Endothelial cell of umbilical vein (primary cell): ENCODE measurements around the gene TPO. TPM values are rescaled to one million over a fixed set of nuclear protein-coding genes. Genes with fewer than 3 reads are reported as not detected.

Experiments
- BruUV-seq: library from RNA; stranded (reverse); fragments of 400-500 nt; replicated peaks from 2 replicates; lab custom pipeline; 2021; lab: Mats Ljungman, UMichigan
- CTCF ChIA-PET: fragments of 300-600, 350-600 bp; sonication (Branson Sonifier 250); formaldehyde crosslinking; loops from one replicate; lab custom pipeline; 2021; ENCODE audit warnings: antibody characterized with exemption, inconsistent platforms; lab: Charles Lee
- POLR2A ChIA-PET: fragments of 300-600, 350-600 bp; sonication (Branson Sonifier 250); formaldehyde crosslinking; loops from one replicate; lab custom pipeline; 2021; ENCODE audit warnings: antibody characterized with exemption, inconsistent platforms; lab: Charles Lee
- DNase-seq: peaks from one replicate; pipeline ENCODE4 v3.0.0-alpha.2; 2011; ENCODE audit warnings: low read depth, low spot score
- FAIRE-seq: peaks from 2 replicates; lab custom pipeline; 2011; peaks lifted over from hg19 to GRCh38; lab: Jason Lieb, UNC
- H2AFZ ChIP-seq: 2 replicates; pipeline ENCODE4 v1.6.0; 2012; ENCODE audit warnings: low read depth, low read length, control low read depth, inconsistent platforms
- H3K27ac ChIP-seq: 2 replicates; pipeline ENCODE4 v1.5.1; 2011; ENCODE audit warnings: low read depth, mild to moderate bottlenecking, control low read depth, low read length, moderate library complexity; ENCODE audit not compliant: insufficient read depth
- H3K27me3 ChIP-seq, 2 experiments: 2 replicates each; pipeline versions ENCODE4 v1.6.0 to v1.6.1; 2011; ENCODE audit warnings: low read length in 2 of 2, mixed read lengths in 1 of 2; ENCODE audit not compliant: control insufficient read depth in 2 of 2, insufficient read depth in 2 of 2
- H3K36me3 ChIP-seq, 2 experiments: 2 replicates in 1 of 2; 3 replicates in 1 of 2; pipeline ENCODE4 v1.5.1; 2011; ENCODE audit warnings: low read length in 2 of 2, mild to moderate bottlenecking in 1 of 2, moderate library complexity in 1 of 2; ENCODE audit not compliant: control insufficient read depth in 2 of 2, insufficient read depth in 2 of 2; ENCODE audit errors: extremely low read depth in 1 of 2
- H3K4me1 ChIP-seq: 3 replicates; pipeline ENCODE4 v1.5.1; 2011; ENCODE audit warnings: mild to moderate bottlenecking, low read length; ENCODE audit not compliant: control insufficient read depth, insufficient read depth; ENCODE audit errors: extremely low read depth
- H3K4me2 ChIP-seq: 2 replicates; pipeline ENCODE4 v1.6.1; 2011; ENCODE audit warnings: low read length, control low read depth, mixed read lengths; ENCODE audit not compliant: insufficient read depth
- H3K4me3 ChIP-seq, 3 experiments: fragments of 200-600 bp in 1 of 3; sonication (generic), shearing (Covaris generic) in 1 of 3; replicated peaks in 1 of 3; 2 replicates each; pipeline ENCODE4 v1.5.1; 2011 to 2016; ENCODE audit warnings: control low read depth in 3 of 3, low read length in 3 of 3, mild to moderate bottlenecking in 2 of 3, inconsistent platforms in 1 of 3, low read depth in 1 of 3, moderate library complexity in 1 of 3; ENCODE audit not compliant: insufficient read depth in 1 of 3
- H3K79me2 ChIP-seq: 2 replicates; pipeline ENCODE4 v1.6.0; 2012; ENCODE audit warnings: low read length, inconsistent platforms; ENCODE audit not compliant: control insufficient read depth, insufficient read depth
- H3K9ac ChIP-seq: replicated peaks from 2 replicates; pipeline ENCODE3; 2011; ENCODE audit warnings: low read length, control low read depth; ENCODE audit not compliant: insufficient read depth; ENCODE audit errors: extremely low read depth
- H3K9me1 ChIP-seq: replicated peaks from 3 replicates; pipeline ENCODE4 v1.6.0; 2011; ENCODE audit warnings: mild to moderate bottlenecking, low read length; ENCODE audit not compliant: control insufficient read depth, insufficient read depth; ENCODE audit errors: extremely low read depth
- H3K9me3 ChIP-seq: replicated peaks from 2 replicates; pipeline ENCODE4 v1.5.1; 2012; ENCODE audit warnings: low read length, inconsistent platforms; ENCODE audit not compliant: control insufficient read depth, insufficient read depth
- H4K20me1 ChIP-seq: replicated peaks from 2 replicates; pipeline ENCODE3; 2011; ENCODE audit warnings: mild to moderate bottlenecking, low read length; ENCODE audit not compliant: control insufficient read depth, insufficient read depth; ENCODE audit errors: extremely low read depth
- EZH2 ChIP-seq: IDR thresholded peaks from 2 replicates; pipeline ENCODE4 v1.6.1; 2012; ENCODE audit warnings: borderline replicate concordance, low read depth, mild to moderate bottlenecking, moderate library complexity, low read length, inconsistent platforms; ENCODE audit not compliant: severe bottlenecking
- FOS ChIP-seq: IDR thresholded peaks from 2 replicates; pipeline ENCODE4 v1.6.1; 2011; ENCODE audit warnings: mild to moderate bottlenecking, low read length, moderate library complexity, borderline replicate concordance; ENCODE audit not compliant: insufficient read depth
- GATA2 ChIP-seq: IDR thresholded peaks from 2 replicates; pipeline ENCODE4 v1.7.0; 2011; ENCODE audit warnings: low read depth, mild to moderate bottlenecking, moderate library complexity, mixed read lengths, low read length; ENCODE audit not compliant: insufficient read length, insufficient read depth
- JUN ChIP-seq: IDR thresholded peaks from 2 replicates; pipeline ENCODE4 v1.6.1; 2011; ENCODE audit warnings: borderline replicate concordance, low read depth; ENCODE audit not compliant: insufficient read length, insufficient read depth
- MYC ChIP-seq: IDR thresholded peaks from one replicate; pipeline ENCODE4 v1.6.1; 2011; ENCODE audit warnings: mild to moderate bottlenecking, low read depth, low read length
- POLR2A ChIP-seq: IDR thresholded peaks from 2 replicates; pipeline ENCODE4 v1.6.1; 2012; ENCODE audit warnings: low read depth, mild to moderate bottlenecking, control low read depth, low read length
- POLR2AphosphoS5 ChIP-seq: IDR thresholded peaks from 2 replicates; pipeline ENCODE4 v1.6.1; 2012; ENCODE audit warnings: low read depth, mild to moderate bottlenecking, control low read depth, low read length, moderate library complexity; ENCODE audit not compliant: insufficient read depth
- dilution Hi-C: fragments of 300-500 bp; cut with MboI; formaldehyde crosslinking; loops from one replicate; pipeline ENCODE4 v1.15.0; 2019; ENCODE audit warnings: low sequenced_read_pairs; ENCODE audit not compliant: extremely low pct_ligation_motif_present
- intact Hi-C: fragments of 100-400 bp; cut with micrococcal nuclease; formaldehyde crosslinking; loops from one replicate; pipeline ENCODE4 v1.10.0; 2022
- polyA plus RNA-seq, 4 experiments: library from polyadenylated mRNA; depleted of rRNA in 3 of 4; stranded (reverse) in 3 of 4; unstranded in 1 of 4; fragments of >200 nt; gene quantifications; 2 replicates each; pipeline versions ENCODE4 v1.2.1 to v1.2.3, GENCODE V29; 2011 to 2012; ENCODE audit warnings: missing spikeins in 1 of 4
- total RNA-seq: library from RNA; stranded (reverse); gene quantifications from 2 replicates; pipeline ENCODE4 v1.2.3, GENCODE V29; 2021
- TF ChIP-seq, protein P1 (sequence below): IDR thresholded peaks from 2 replicates; pipeline ENCODE4 v1.6.1; 2011; ENCODE audit not compliant: insufficient read depth, insufficient read length
- TF ChIP-seq, protein P2 (sequence below), 2 donors: IDR thresholded peaks; 1 replicate in 1 of 2; 2 replicates in 1 of 2; pipeline ENCODE4 v1.5.1; 2011; ENCODE audit warnings: low read length in 2 of 2, mild to moderate bottlenecking in 2 of 2, moderate library complexity in 2 of 2, control low read depth in 1 of 2, inconsistent platforms in 1 of 2, low read depth in 1 of 2; ENCODE audit not compliant: insufficient read depth in 1 of 2; ENCODE audit errors: extremely low read depth in 1 of 2

TPO gene
- total and polyA plus RNA-seq, 2 donors (not counting 3 experiments of a cell fraction or from before 2014, with no cell fraction given): not detected

DNA sequence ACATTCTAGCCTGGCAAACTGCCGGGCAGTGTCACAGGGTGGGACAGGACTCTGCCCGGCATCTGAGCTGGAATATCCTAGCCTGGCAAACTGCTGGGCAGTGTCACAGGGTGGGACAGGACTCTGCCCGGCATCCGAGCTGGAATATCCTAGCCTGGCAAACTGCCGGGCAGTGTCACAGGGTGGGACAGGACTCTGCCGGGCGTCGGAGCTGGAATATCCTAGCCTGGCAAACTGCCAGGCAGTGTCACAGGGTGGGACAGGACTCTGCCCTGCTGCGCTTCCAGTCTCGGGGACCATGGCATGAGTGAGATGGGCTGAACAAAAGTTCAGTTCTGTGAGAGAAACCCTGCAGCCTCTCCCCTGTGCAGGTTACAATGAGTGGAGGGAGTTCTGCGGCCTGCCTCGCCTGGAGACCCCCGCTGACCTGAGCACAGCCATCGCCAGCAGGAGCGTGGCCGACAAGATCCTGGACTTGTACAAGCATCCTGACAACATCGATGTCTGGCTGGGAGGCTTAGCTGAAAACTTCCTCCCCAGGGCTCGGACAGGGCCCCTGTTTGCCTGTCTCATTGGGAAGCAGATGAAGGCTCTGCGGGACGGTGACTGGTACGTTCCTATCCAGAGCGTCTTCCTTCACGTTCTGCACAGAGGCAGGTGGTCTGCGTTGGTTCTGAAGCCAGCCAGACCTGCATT lies 80.3 kb downstream of the TPO start:
- Histone ChIP-seq H3K4me1 (no peaks in the 10 kb centered on the region), H3K4me2 (no peak overlapping the region), H3K9me1 (no peaks in the 10 kb centered on the region), H3K79me2 (no peaks in the 10 kb centered on the region), H2AFZ (no peak overlapping the region), H3K27ac (no peak overlapping the region), H3K27me3 (no peaks in the 10 kb centered on the region), H3K9ac (no peak overlapping the region), H4K20me1 (no peaks in the 10 kb centered on the region), H3K9me3 (no peaks in the 10 kb centered on the region), H3K4me3 (no peak overlapping the region), H3K36me3 (no peaks in the 10 kb centered on the region)
- FAIRE-seq (no peak), DNase-seq (no peak)
- dilution Hi-C loops: no loop called here
- TF ChIP-seq GATA2: no peak
- no peak for TF ChIP-seq FOS
- TF ChIP-seq POLR2A: no peak
- no peak for TF ChIP-seq JUN
- no peak for TF ChIP-seq MYC
- TF ChIP-seq, protein P1, sequence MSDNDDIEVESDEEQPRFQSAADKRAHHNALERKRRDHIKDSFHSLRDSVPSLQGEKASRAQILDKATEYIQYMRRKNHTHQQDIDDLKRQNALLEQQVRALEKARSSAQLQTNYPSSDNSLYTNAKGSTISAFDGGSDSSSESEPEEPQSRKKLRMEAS: no peak
- TF ChIP-seq EZH2: no peak
- TF ChIP-seq, protein P2, sequence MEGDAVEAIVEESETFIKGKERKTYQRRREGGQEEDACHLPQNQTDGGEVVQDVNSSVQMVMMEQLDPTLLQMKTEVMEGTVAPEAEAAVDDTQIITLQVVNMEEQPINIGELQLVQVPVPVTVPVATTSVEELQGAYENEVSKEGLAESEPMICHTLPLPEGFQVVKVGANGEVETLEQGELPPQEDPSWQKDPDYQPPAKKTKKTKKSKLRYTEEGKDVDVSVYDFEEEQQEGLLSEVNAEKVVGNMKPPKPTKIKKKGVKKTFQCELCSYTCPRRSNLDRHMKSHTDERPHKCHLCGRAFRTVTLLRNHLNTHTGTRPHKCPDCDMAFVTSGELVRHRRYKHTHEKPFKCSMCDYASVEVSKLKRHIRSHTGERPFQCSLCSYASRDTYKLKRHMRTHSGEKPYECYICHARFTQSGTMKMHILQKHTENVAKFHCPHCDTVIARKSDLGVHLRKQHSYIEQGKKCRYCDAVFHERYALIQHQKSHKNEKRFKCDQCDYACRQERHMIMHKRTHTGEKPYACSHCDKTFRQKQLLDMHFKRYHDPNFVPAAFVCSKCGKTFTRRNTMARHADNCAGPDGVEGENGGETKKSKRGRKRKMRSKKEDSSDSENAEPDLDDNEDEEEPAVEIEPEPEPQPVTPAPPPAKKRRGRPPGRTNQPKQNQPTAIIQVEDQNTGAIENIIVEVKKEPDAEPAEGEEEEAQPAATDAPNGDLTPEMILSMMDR (IDR thresholded peaks at IDR 0.05; ENCODE audit: extremely low read depth in 1 of 2, insufficient read depth in 1 of 2, low read depth in 1 of 2, low read length in 2 of 2): no peak
- no peak for TF ChIP-seq POLR2AphosphoS5
- intact Hi-C loops: no loop called here
- POLR2A ChIA-PET: no interaction called here
- no TSS peak for BruUV-seq
- CTCF ChIA-PET: no interaction called here
